PFSK-1 (cell line): ENCODE measurements around the gene LSM12.

Source experiments
- FOXP2 ChIP-seq: optimal IDR thresholded peaks from 2 replicates; pipeline ENCODE3; 2011; ENCODE audit warnings: borderline replicate concordance, control low read depth, inconsistent platforms; ENCODE audit not compliant: insufficient read depth; ENCODE audit errors: extremely low read length, extremely low read depth
- POLR2AphosphoS5 ChIP-seq: IDR thresholded peaks from 2 replicates; pipeline ENCODE4 v1.6.1; 2012; ENCODE audit warnings: low read depth, mild to moderate bottlenecking, control low read depth, low read length, moderate library complexity
- TAF1 ChIP-seq: IDR thresholded peaks from 2 replicates; pipeline ENCODE4 v1.6.1; 2012; ENCODE audit warnings: low read length, control low read depth, borderline replicate concordance; ENCODE audit not compliant: insufficient read depth
- TF ChIP-seq, protein P1 (sequence below), 2 experiments: IDR thresholded peaks; 2 replicates each; pipeline versions ENCODE4 v1.6.1 to v1.8.0; 2011 to 2012; ENCODE audit warnings: low read depth in 2 of 2, low read length in 2 of 2, control low read depth in 1 of 2, inconsistent platforms in 1 of 2, mild to moderate bottlenecking in 1 of 2, moderate library complexity in 1 of 2; ENCODE audit not compliant: insufficient read depth in 1 of 2

DNA sequence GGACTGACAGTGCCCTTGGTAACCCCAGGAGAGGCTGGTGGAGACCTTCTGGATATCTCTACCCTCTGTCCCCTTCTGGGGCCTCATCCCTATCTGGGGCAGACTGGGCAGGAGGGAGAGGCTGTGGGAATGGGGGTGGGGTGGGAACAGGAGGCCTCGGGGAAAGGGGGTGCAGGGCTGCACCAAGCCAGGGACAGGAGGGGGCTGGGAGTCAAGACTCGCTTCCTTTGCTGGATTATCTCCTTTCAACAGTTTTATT lies 28.8 kb upstream of the LSM12 start:
- TF ChIP-seq, protein P1, sequence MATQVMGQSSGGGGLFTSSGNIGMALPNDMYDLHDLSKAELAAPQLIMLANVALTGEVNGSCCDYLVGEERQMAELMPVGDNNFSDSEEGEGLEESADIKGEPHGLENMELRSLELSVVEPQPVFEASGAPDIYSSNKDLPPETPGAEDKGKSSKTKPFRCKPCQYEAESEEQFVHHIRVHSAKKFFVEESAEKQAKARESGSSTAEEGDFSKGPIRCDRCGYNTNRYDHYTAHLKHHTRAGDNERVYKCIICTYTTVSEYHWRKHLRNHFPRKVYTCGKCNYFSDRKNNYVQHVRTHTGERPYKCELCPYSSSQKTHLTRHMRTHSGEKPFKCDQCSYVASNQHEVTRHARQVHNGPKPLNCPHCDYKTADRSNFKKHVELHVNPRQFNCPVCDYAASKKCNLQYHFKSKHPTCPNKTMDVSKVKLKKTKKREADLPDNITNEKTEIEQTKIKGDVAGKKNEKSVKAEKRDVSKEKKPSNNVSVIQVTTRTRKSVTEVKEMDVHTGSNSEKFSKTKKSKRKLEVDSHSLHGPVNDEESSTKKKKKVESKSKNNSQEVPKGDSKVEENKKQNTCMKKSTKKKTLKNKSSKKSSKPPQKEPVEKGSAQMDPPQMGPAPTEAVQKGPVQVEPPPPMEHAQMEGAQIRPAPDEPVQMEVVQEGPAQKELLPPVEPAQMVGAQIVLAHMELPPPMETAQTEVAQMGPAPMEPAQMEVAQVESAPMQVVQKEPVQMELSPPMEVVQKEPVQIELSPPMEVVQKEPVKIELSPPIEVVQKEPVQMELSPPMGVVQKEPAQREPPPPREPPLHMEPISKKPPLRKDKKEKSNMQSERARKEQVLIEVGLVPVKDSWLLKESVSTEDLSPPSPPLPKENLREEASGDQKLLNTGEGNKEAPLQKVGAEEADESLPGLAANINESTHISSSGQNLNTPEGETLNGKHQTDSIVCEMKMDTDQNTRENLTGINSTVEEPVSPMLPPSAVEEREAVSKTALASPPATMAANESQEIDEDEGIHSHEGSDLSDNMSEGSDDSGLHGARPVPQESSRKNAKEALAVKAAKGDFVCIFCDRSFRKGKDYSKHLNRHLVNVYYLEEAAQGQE (IDR thresholded peaks at IDR 0.05; ENCODE audit: insufficient read depth in 1 of 2, low read depth in 2 of 2, low read length in 2 of 2) = no peak
- TF ChIP-seq TAF1 (no peak), POLR2AphosphoS5 (no peak), FOXP2 (no peak)
